ENCODE measurements around the gene CLEC17A. TPM values are rescaled to one million over a fixed set of nuclear protein-coding genes. Genes with fewer than 3 reads are reported as not detected.

CLEC17A gene
- total and polyA plus RNA-seq, 2 of the 13 experiments (the other 11 are each of a cell fraction or from before 2014, with no cell fraction given), result not detected

DNA sequence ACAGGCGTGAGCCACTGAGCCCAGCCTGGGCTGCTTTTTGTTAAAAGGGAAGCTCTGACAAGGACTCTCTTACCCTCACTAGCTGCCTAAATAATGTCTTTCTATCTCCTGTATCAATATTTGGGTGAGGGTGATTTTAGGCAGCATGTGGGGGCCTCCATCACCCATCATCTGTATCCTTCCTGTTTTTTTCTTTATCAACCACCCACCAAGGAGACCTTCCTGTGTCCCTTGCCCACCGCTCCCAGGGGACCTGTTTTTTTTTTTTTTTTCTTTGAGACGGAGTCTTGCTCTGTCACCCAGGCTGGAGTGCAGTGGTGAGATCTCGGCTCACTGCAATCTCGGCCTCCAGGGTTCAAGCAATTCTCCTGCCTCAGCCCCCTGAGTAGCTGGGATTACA, 5.6 kb upstream of the CLEC17A start:
- Histone ChIP-seq H3K79me2 (ENCODE audit: insufficient read depth, low read length) (no peaks in the 10 kb centered on the region), H3K27ac (ENCODE audit: extremely low read length, insufficient read depth, low read length) (no peak overlapping the region), H3K27me3 (ENCODE audit: control insufficient read depth in 1 of 2, insufficient read depth in 2 of 2, low read length in 2 of 2) (no peaks in the 10 kb centered on the region), H3K4me3 (replicated peaks in 1 of 3; ENCODE audit: insufficient read depth in 1 of 3, low read depth in 2 of 3, low read length in 3 of 3) (no peak overlapping the region), H3K36me3 (replicated peaks in 1 of 2; ENCODE audit: control insufficient read depth in 1 of 2, insufficient read depth in 2 of 2, low read length in 2 of 2) (no peaks in the 10 kb centered on the region), H3K9ac (ENCODE audit: insufficient read depth, low read depth, low read length) (no peak overlapping the region), H3K4me1 (ENCODE audit: insufficient read depth, low read length) (peaks cover 20% of the 10 kb centered on the region), H2AFZ (ENCODE audit: low read length) (no peak overlapping the region), H3K4me2 (ENCODE audit: low read depth, low read length) (no peak overlapping the region), H4K20me1 (ENCODE audit: insufficient read depth, low read length) (no peaks in the 10 kb centered on the region), H3K9me3 (ENCODE audit: low read length) (no peaks in the 10 kb centered on the region)
- ChIA-PET POLR2A (no interaction called here), CTCF (ENCODE audit: low intra/inter-chr PET ratio, low total read pairs) (no interaction called here)
- DNase-seq (ENCODE audit: low spot score), result no peak
- 49% methylated on average over 5 of the region's 5 CpGs for WGBS (ENCODE audit: low lambda C conversion rate)
- TF ChIP-seq, protein P1, sequence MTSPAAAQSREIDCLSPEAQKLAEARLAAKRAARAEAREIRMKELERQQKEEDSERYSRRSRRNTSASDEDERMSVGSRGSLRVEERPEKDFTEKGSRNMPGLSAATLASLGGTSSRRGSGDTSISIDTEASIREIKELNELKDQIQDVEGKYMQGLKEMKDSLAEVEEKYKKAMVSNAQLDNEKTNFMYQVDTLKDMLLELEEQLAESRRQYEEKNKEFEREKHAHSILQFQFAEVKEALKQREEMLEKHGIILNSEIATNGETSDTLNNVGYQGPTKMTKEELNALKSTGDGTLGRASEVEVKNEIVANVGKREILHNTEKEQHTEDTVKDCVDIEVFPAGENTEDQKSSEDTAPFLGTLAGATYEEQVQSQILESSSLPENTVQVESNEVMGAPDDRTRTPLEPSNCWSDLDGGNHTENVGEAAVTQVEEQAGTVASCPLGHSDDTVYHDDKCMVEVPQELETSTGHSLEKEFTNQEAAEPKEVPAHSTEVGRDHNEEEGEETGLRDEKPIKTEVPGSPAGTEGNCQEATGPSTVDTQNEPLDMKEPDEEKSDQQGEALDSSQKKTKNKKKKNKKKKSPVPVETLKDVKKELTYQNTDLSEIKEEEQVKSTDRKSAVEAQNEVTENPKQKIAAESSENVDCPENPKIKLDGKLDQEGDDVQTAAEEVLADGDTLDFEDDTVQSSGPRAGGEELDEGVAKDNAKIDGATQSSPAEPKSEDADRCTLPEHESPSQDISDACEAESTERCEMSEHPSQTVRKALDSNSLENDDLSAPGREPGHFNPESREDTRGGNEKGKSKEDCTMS (CRISPR knock-in tag; conservative IDR thresholded peaks at IDR 0.05), result no peak
- TF ChIP-seq ZC3H13 (CRISPR knock-in tag; IDR thresholded peaks at IDR 0.05) (no peak), JUND (CRISPR knock-in tag; IDR thresholded peaks at IDR 0.05) (no peak), ZBTB1 (CRISPR knock-in tag; IDR thresholded peaks at IDR 0.05; ENCODE audit: borderline replicate concordance) (no peak), U2AF1 (optimal IDR thresholded peaks at IDR 0.05; ENCODE audit: low read depth, low read length) (no peak), SOX6 (IDR thresholded peaks at IDR 0.05) (no peak), SOX6 (CRISPR knock-in tag; IDR thresholded peaks at IDR 0.05) (no peak), ZNF460 (CRISPR knock-in tag; IDR thresholded peaks at IDR 0.05; ENCODE audit: borderline replicate concordance) (no peak), HMG20B (CRISPR knock-in tag; conservative IDR thresholded peaks at IDR 0.05) (no peak), CCAR2 (optimal IDR thresholded peaks at IDR 0.05; ENCODE audit: low read depth, low read length) (no peak)
- TF ChIP-seq, protein P2, sequence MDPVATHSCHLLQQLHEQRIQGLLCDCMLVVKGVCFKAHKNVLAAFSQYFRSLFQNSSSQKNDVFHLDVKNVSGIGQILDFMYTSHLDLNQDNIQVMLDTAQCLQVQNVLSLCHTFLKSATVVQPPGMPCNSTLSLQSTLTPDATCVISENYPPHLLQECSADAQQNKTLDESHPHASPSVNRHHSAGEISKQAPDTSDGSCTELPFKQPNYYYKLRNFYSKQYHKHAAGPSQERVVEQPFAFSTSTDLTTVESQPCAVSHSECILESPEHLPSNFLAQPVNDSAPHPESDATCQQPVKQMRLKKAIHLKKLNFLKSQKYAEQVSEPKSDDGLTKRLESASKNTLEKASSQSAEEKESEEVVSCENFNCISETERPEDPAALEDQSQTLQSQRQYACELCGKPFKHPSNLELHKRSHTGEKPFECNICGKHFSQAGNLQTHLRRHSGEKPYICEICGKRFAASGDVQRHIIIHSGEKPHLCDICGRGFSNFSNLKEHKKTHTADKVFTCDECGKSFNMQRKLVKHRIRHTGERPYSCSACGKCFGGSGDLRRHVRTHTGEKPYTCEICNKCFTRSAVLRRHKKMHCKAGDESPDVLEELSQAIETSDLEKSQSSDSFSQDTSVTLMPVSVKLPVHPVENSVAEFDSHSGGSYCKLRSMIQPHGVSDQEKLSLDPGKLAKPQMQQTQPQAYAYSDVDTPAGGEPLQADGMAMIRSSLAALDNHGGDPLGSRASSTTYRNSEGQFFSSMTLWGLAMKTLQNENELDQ (CRISPR knock-in tag; IDR thresholded peaks at IDR 0.05; ENCODE audit: borderline replicate concordance), result no peak
- intact Hi-C loops (cut with micrococcal nuclease; ENCODE audit: unreplicated experiment), result no loop called here
- FAIRE-seq, result no peak
- in situ Hi-C loops (cut with HindIII; ENCODE audit: extremely low pct_ligation_motif_present, low pct_unique_long_range_greater_than_20kb), result no loop called here
- no TSS peak for BruUV-seq (replicated peaks)
- no peak for ATAC-seq
